AG04450 (cell line): ENCODE data around the gene SCLT1. TPM values are rescaled to one million over a fixed set of nuclear protein-coding genes. Genes with fewer than 3 reads are reported as not detected.

Experiments used
- CTCF ChIA-PET: fragments of 300-600, 350-600 bp; formaldehyde crosslinking; extraction: SDS; loops from one replicate; lab custom pipeline; 2022; ENCODE audit warnings: antibody characterized with exemption, inconsistent platforms; lab: Charles Lee
- POLR2A ChIA-PET: fragments of 350-600 bp; formaldehyde crosslinking; extraction: SDS; loops from one replicate; lab custom pipeline; 2021; ENCODE audit warnings: antibody characterized with exemption, inconsistent platforms; lab: Yijun Ruan, JAX
- DNase-seq: peaks from one replicate; pipeline ENCODE4 v3.0.0-alpha.2; 2011; ENCODE audit warnings: low read depth, low spot score
- H3K27ac ChIP-seq: one replicate; pipeline ENCODE4 v1.5.1; 2012; ENCODE audit warnings: low read depth, low read length, control low read depth
- H3K27me3 ChIP-seq: one replicate; pipeline ENCODE4 v1.6.0; 2012; ENCODE audit warnings: low read length; ENCODE audit not compliant: control insufficient read depth, insufficient read depth
- H3K4me3 ChIP-seq: 2 replicates; pipeline ENCODE4 v1.5.1; 2011; ENCODE audit warnings: mild to moderate bottlenecking, low read depth, low read length, control low read depth
- H3K9me3 ChIP-seq: 2 replicates; pipeline ENCODE4 v1.5.1; 2012; ENCODE audit warnings: low read length; ENCODE audit not compliant: control insufficient read depth, insufficient read depth
- polyA plus RNA-seq: library from polyadenylated mRNA; depleted of rRNA; stranded (reverse); fragments of >200 nt; gene quantifications from 2 replicates; pipeline ENCODE4 v1.2.3, GENCODE V29; 2011
- TF ChIP-seq, protein P1 (sequence below): IDR thresholded peaks from 2 replicates; pipeline ENCODE4 v1.5.1; 2011; ENCODE audit warnings: low read depth, low read length, control low read depth, inconsistent platforms

Gene SCLT1
- polyA plus RNA-seq, 1 experiment, result 7.5 TPM

DNA sequence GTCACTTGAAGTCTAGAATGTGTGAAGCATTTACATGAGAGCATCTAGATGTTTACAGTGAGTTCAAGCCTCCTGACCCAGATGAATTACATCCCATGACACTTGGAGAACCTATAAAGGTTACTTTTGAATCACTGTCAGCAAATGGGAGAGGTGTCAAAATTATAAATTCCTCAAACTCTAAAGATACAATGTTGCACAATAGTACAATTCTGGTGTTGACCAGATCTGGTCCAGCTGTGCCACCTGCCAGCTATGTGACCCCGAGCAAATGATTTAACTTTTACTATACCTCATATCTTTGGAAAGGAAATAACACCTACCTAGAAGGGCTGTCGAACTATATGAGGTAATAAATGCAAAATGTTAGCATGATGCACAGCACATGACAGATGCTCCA, 214.1 kb downstream of the SCLT1 start:
- ChIA-PET CTCF (interaction anchor here (1.6 kb wide), 1 partner anchor 16 kb away, joined by 10 read pairs; no protein-coding TSS in a partner anchor), POLR2A (no interaction called here)
- Histone ChIP-seq H3K27ac (no peak overlapping the region), H3K4me3 (no peak overlapping the region), H3K27me3 (no peaks in the 10 kb centered on the region), H3K9me3 (no peaks in the 10 kb centered on the region)
- DNase-seq, result no peak
- TF ChIP-seq, protein P1, sequence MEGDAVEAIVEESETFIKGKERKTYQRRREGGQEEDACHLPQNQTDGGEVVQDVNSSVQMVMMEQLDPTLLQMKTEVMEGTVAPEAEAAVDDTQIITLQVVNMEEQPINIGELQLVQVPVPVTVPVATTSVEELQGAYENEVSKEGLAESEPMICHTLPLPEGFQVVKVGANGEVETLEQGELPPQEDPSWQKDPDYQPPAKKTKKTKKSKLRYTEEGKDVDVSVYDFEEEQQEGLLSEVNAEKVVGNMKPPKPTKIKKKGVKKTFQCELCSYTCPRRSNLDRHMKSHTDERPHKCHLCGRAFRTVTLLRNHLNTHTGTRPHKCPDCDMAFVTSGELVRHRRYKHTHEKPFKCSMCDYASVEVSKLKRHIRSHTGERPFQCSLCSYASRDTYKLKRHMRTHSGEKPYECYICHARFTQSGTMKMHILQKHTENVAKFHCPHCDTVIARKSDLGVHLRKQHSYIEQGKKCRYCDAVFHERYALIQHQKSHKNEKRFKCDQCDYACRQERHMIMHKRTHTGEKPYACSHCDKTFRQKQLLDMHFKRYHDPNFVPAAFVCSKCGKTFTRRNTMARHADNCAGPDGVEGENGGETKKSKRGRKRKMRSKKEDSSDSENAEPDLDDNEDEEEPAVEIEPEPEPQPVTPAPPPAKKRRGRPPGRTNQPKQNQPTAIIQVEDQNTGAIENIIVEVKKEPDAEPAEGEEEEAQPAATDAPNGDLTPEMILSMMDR, result no peak

DNA sequence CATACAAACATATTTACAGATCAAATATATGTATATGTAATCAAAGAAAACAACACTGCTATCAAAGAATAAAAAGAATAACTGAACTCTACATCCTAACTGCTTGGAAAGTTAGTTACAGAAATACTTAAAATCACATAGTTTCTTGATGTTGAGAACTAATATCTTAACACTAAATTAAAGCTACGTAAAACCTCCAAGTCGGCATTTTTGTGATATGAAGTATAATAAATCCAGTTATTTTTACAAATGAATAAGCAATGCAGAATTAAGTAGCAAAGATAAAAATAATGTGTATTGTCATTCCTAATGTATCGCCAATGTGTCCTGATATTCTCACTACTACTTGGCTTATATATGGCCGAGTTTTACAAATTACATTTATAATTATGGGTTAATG, 215.4 kb downstream of the SCLT1 start:
- POLR2A ChIA-PET, result no interaction called here
- no peaks in the 10 kb centered on the region for H3K27me3 ChIP-seq
- H3K4me3 ChIP-seq, result no peak overlapping the region
- no peak overlapping the region for H3K27ac ChIP-seq
- CTCF ChIA-PET, result interaction anchor here (1.6 kb wide), 1 partner anchor 14 kb away, joined by 10 read pairs; no protein-coding TSS in a partner anchor
- TF ChIP-seq, protein P1, result no peak
- DNase-seq, result no peak
- H3K9me3 ChIP-seq, result no peaks in the 10 kb centered on the region

DNA sequence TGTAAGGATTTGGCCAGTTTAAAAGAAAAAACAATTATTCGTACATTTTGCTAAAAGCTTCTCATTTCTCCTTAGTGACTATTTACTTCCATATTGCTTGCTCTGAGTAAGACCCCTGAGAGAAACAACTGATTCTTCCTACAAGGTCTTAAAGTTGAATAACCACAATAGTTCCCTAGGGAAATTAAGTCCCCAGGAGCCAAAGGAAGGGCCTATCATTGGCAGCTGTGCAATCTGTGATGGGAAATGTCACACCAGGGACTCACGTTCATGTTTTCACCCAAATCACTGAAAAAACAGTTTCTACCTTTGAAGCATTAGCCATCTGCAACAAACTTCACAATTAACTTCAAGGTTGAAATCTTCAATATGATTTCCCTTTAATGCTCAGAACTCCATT, 217.1 kb downstream of the SCLT1 start:
- no peak for DNase-seq
- Histone ChIP-seq H3K27ac (no peak overlapping the region), H3K27me3 (no peaks in the 10 kb centered on the region), H3K4me3 (no peak overlapping the region), H3K9me3 (no peaks in the 10 kb centered on the region)
- TF ChIP-seq, protein P1, result no peak
- POLR2A ChIA-PET, result no interaction called here
- CTCF ChIA-PET, result interaction anchor here (6.0 kb wide), 1 partner anchor 13 kb away, joined by 21 read pairs; no protein-coding TSS in a partner anchor

DNA sequence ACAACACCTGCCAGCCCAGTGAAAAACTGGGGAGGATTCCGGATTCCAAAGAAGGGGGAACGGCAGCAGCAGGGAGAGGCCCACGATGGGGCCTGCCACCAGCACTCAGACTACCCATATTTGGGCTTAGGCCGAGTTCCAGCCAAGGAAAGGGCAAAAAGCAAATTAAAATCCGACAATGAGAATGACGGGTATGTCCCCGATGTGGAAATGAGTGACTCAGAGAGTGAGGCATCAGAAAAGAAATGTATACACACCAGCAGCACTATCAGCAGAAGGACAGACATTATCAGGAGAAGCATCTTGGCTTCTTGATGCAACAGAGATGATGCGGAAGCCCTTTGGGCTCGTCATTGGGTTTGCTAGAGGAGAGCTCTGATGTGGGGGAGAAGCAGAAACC, 221.4 kb downstream of the SCLT1 start:
- Histone ChIP-seq H3K4me3 (no peak overlapping the region), H3K27me3 (no peaks in the 10 kb centered on the region), H3K9me3 (no peaks in the 10 kb centered on the region), H3K27ac (peak overlapping the region; percentile 93)
- TF ChIP-seq, protein P1, result no peak
- peak; percentile 93 for DNase-seq
- ChIA-PET CTCF (interaction anchor here (6.0 kb wide), 1 partner anchor 9 kb away, joined by 21 read pairs; no protein-coding TSS in a partner anchor), POLR2A (interaction anchor here (0.7 kb wide), 1 partner anchor 235 kb away, joined by 3 read pairs; no protein-coding TSS in a partner anchor)

DNA sequence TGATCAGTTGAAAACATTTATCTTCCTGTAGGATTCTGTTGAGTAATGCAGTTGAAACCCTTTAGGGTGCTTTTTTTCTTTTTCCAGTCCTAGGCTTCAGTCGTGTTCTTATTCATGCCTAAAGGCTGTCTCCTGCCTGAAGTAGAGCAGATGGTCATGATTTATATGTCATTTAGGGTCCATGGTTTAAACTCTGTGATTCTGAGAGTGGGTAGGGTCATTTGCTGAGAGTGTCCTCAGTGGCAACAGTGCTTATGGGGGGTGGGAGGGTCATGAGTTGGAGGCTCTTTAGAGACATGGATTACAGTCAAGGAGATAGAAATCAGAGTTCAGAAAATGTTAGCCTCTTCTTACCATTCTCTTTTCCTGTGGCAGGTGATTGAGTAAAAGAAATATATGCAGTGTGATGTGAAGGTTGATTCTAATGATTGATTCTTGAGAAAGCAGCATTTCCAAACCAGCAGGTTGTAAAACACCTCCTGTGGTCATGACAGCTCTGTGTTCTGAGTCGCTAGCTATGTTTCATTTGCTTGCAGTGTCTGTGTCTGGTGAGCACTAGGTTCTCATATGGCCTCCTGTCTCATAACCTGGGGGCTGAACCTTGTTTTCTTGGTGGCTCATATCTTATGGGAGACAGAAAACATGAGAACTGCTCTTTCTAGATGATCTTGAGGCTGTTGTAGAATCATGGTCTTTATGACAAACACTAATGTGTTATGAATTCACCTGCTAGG, 223.4 kb downstream of the SCLT1 start:
- DNase-seq, result no peak
- TF ChIP-seq, protein P1, result no peak
- H3K27ac ChIP-seq, result no peak overlapping the region
- no peak overlapping the region for H3K4me3 ChIP-seq
- H3K27me3 ChIP-seq, result no peaks in the 10 kb centered on the region
- POLR2A ChIA-PET, result no interaction called here
- CTCF ChIA-PET, result no interaction called here
- H3K9me3 ChIP-seq, result no peaks in the 10 kb centered on the region
